ENCODE measurements around the gene RSPH10B2. TPM values are rescaled to one million over a fixed set of nuclear protein-coding genes. Genes with fewer than 3 reads are reported as not detected.
"Not testable (repeated sequence)": the region's sequence is repeated elsewhere in the genome, so short reads cannot be mapped to it uniquely, and the experiment has no call there.

Gene RSPH10B2
- total RNA-seq, 2 experiments from 2014 or later: 0.76 to 1.3 TPM

GRCh38 chr7:6843092-6843491 lies 89.2 kb downstream of the RSPH10B2 start:
- H3K79me2 ChIP-seq (ENCODE audit: insufficient read depth, low read depth, low read length); intact Hi-C loops (cut with micrococcal nuclease; ENCODE audit: unreplicated experiment); H2AFZ ChIP-seq (ENCODE audit: low read length); CTCF ChIA-PET (ENCODE audit: unreplicated experiment); H3K27ac ChIP-seq (ENCODE audit: low read depth, low read length, poor library complexity, severe bottlenecking); H3K36me3 ChIP-seq (ENCODE audit: insufficient read depth, low read length); H3K4me2 ChIP-seq (ENCODE audit: low read length); BruUV-seq (replicated peaks); H3K4me3 ChIP-seq (ENCODE audit: low read depth, low read length, poor library complexity, severe bottlenecking); H3K9me2 ChIP-seq (ENCODE audit: insufficient read depth, low read length); H3K9me3 ChIP-seq (ENCODE audit: low read length); H4K20me1 ChIP-seq (ENCODE audit: insufficient read depth, low read length); POLR2A ChIA-PET; H3K4me1 ChIP-seq (ENCODE audit: insufficient read depth, low read length, poor library complexity, severe bottlenecking); DNase-seq (ENCODE audit: low spot score): not testable (repeated sequence)

GRCh38 chr7:6843654-6844053 lies 89.8 kb downstream of the RSPH10B2 start:
- not testable (repeated sequence) for H3K4me2 ChIP-seq (ENCODE audit: low read length); BruUV-seq (replicated peaks)

GRCh38 chr7:6845971-6846449 lies 92.1 kb downstream of the RSPH10B2 start:
- H4K20me1 ChIP-seq (ENCODE audit: insufficient read depth, low read length); intact Hi-C loops (cut with micrococcal nuclease; ENCODE audit: unreplicated experiment); H3K79me2 ChIP-seq (ENCODE audit: insufficient read depth, low read depth, low read length); DNase-seq (ENCODE audit: low spot score); BruUV-seq (replicated peaks); H3K4me1 ChIP-seq (ENCODE audit: insufficient read depth, low read length, poor library complexity, severe bottlenecking); H2AFZ ChIP-seq (ENCODE audit: low read length); CTCF ChIA-PET (ENCODE audit: unreplicated experiment); H3K9me3 ChIP-seq (ENCODE audit: low read length); H3K27ac ChIP-seq (ENCODE audit: low read depth, low read length, poor library complexity, severe bottlenecking); H3K4me3 ChIP-seq (ENCODE audit: low read depth, low read length, poor library complexity, severe bottlenecking); H3K9me2 ChIP-seq (ENCODE audit: insufficient read depth, low read length); H3K4me2 ChIP-seq (ENCODE audit: low read length); H3K36me3 ChIP-seq (ENCODE audit: insufficient read depth, low read length): not testable (repeated sequence)
- POLR2A ChIA-PET: interaction anchor here (0.7 kb wide), 1 partner anchor 71 kb away, joined by 3 read pairs; no protein-coding TSS in a partner anchor

More at GRCh38 chr7:6843654-6844053, 89.8 kb downstream of the RSPH10B2 start:
- H3K9me3 ChIP-seq (ENCODE audit: low read length); H4K20me1 ChIP-seq (ENCODE audit: insufficient read depth, low read length); H3K27ac ChIP-seq (ENCODE audit: low read depth, low read length, poor library complexity, severe bottlenecking); POLR2A ChIA-PET; H3K79me2 ChIP-seq (ENCODE audit: insufficient read depth, low read depth, low read length); H3K4me3 ChIP-seq (ENCODE audit: low read depth, low read length, poor library complexity, severe bottlenecking); CTCF ChIA-PET (ENCODE audit: unreplicated experiment); H3K9me2 ChIP-seq (ENCODE audit: insufficient read depth, low read length); DNase-seq (ENCODE audit: low spot score); H3K4me1 ChIP-seq (ENCODE audit: insufficient read depth, low read length, poor library complexity, severe bottlenecking); H2AFZ ChIP-seq (ENCODE audit: low read length); H3K36me3 ChIP-seq (ENCODE audit: insufficient read depth, low read length); intact Hi-C loops (cut with micrococcal nuclease; ENCODE audit: unreplicated experiment): not testable (repeated sequence)

GRCh38 chr7:6847751-6848150 lies 93.8 kb downstream of the RSPH10B2 start:
- H3K9me2 ChIP-seq (ENCODE audit: insufficient read depth, low read length); POLR2A ChIA-PET; H3K27ac ChIP-seq (ENCODE audit: low read depth, low read length, poor library complexity, severe bottlenecking); intact Hi-C loops (cut with micrococcal nuclease; ENCODE audit: unreplicated experiment); H3K4me3 ChIP-seq (ENCODE audit: low read depth, low read length, poor library complexity, severe bottlenecking); BruUV-seq (replicated peaks); H3K79me2 ChIP-seq (ENCODE audit: insufficient read depth, low read depth, low read length); H2AFZ ChIP-seq (ENCODE audit: low read length); DNase-seq (ENCODE audit: low spot score); H3K4me1 ChIP-seq (ENCODE audit: insufficient read depth, low read length, poor library complexity, severe bottlenecking); CTCF ChIA-PET (ENCODE audit: unreplicated experiment); H4K20me1 ChIP-seq (ENCODE audit: insufficient read depth, low read length); H3K36me3 ChIP-seq (ENCODE audit: insufficient read depth, low read length); H3K4me2 ChIP-seq (ENCODE audit: low read length); H3K9me3 ChIP-seq (ENCODE audit: low read length): not testable (repeated sequence)

Other genes with a start within 250 kb of the RSPH10B2 start
- gene GRID2IP, start 202.6 kb upstream of the RSPH10B2 start, total RNA-seq (2014; rRNA removed; shearing (Covaris generic)): 0.16 and 0.23 TPM in 2 replicates
- 0.32 and 0.41 TPM in 2 replicates for gene GRID2IP, start 202.6 kb upstream of the RSPH10B2 start, total RNA-seq (2022)
- 60.7 and 76.4 TPM in 2 replicates for gene ZDHHC4, start 176.6 kb upstream of the RSPH10B2 start, total RNA-seq (2014; rRNA removed; shearing (Covaris generic))
- gene ZDHHC4, start 176.6 kb upstream of the RSPH10B2 start, total RNA-seq (2022): 92.7 and 110 TPM in 2 replicates
- gene INTS15, start 164.1 kb upstream of the RSPH10B2 start, total RNA-seq (2014; rRNA removed; shearing (Covaris generic)): 27.2 and 33.0 TPM in 2 replicates
- 38.8 and 40.9 TPM in 2 replicates for gene INTS15, start 164.1 kb upstream of the RSPH10B2 start, total RNA-seq (2022)
- 0.60 and 0.77 TPM in 2 replicates for gene ZNF853, start 138.5 kb upstream of the RSPH10B2 start, total RNA-seq (2014; rRNA removed; shearing (Covaris generic))
- 0.48 and 0.55 TPM in 2 replicates for gene ZNF853, start 138.5 kb upstream of the RSPH10B2 start, total RNA-seq (2022)
- 17.1 and 18.1 TPM in 2 replicates for gene ZNF316, start 116.8 kb upstream of the RSPH10B2 start, total RNA-seq (2014; rRNA removed; shearing (Covaris generic))
- 34.2 and 37.5 TPM in 2 replicates for gene ZNF316, start 116.8 kb upstream of the RSPH10B2 start, total RNA-seq (2022)
- 15.4 and 16.7 TPM in 2 replicates for gene ZNF12, start 47.2 kb upstream of the RSPH10B2 start, total RNA-seq (2014; rRNA removed; shearing (Covaris generic))
- gene ZNF12, start 47.2 kb upstream of the RSPH10B2 start, total RNA-seq (2022): 25.3 and 27.1 TPM in 2 replicates
- 20.7 and 32.5 TPM in 2 replicates for gene CCZ1B, start 72.2 kb downstream of the RSPH10B2 start, total RNA-seq (2014; rRNA removed; shearing (Covaris generic))
- 52.0 and 56.3 TPM in 2 replicates for gene CCZ1B, start 72.2 kb downstream of the RSPH10B2 start, total RNA-seq (2022)